HG03025 (cell line): ENCODE data around the gene THPO.
"Not testable (repeated sequence)": the region's sequence is repeated elsewhere in the genome, so short reads cannot be mapped to it uniquely, and the experiment has no call there.

Experiments
- ATAC-seq: cut with Tn5 transposase; IDR thresholded peaks from one replicate; pipeline ENCODE4 v1.9.1; 2021; ENCODE audit warnings: mild to moderate bottlenecking, moderate library complexity; ENCODE audit not compliant: unreplicated experiment, low FRiP score

The THPO gene

DNA sequence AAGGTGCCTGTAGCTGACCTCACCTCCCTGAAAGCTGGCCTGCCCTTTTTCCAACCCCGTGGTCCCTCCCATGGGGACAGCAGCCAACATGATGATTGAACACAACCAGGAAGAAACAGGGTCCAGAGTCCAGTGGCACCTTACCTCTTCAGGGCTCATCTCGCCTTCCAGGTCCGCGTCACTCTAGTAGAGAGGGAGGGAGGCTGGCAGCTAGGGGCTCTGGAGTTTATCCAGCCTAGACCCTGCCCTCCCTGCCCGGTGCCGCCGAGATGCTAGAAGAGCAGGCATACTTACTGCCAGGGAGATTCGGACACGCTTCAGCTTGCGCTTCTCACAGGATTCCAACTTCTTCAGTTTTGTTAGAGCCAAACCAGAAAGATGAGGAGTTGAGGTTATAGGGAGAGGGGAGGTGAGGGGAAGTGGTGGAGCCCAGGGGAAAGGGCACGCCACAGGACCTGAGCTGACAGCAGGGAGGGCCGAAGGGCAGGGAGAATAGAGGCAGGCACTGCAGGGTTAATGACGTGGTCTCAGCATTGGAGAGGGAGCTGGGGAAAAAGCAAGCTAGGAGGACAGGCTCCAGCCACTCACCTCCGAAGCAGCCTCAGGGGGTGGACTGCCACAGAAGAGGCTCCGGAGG, 25.7 kb downstream of the THPO start:
- ATAC-seq: no peak

DNA sequence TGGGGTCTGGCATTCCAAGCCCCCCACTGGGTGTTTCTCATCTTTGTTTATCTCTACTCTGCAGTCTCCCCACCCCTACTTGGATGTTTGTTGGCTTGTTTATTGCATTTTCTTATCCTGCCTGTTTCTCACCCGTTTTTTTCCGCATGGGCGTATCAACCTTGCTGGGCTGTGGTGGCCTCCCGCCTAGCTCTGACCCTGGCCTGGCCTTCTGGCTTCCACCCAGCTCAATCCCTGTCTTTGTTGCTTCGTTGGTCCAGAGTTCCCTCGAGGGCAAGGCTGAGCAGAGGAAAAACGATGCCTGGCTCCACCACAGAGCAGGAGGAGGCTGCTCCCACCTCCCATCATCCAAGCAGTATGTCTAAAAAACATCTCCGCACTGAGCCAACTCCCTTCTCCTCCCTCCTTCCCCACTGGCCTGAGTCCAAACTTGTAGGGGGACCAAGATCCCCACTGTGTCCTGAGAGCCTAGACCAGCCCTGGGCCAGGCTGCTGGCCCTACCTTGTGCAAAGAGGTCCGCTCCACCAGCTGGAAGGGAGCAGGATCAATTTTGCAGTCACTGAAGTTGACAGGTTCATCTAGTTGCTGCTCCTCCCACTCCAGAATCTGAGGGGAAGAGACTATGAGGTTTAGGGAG, 26.4 kb downstream of the THPO start:
- no peak for ATAC-seq

DNA sequence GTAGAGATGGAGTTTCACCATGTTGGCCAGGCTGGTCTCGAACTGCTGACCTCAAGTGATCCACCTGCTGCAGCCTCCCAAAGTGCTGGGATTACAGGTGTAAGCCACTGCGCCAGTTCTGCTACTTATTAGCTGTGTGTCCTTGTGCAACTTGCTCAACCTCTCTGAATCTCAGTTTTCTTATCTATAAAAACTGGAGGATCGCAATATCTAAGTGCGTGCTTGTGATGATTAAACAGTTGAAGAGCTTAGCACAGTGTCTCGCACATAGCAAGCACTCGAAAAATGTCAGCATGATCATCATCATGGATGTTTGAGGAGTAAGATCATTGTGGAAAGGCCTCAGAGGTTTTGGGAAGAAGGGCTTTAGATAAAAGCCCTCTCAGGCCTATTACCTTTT, 27.4 kb downstream of the THPO start:
- ATAC-seq: no peak

DNA sequence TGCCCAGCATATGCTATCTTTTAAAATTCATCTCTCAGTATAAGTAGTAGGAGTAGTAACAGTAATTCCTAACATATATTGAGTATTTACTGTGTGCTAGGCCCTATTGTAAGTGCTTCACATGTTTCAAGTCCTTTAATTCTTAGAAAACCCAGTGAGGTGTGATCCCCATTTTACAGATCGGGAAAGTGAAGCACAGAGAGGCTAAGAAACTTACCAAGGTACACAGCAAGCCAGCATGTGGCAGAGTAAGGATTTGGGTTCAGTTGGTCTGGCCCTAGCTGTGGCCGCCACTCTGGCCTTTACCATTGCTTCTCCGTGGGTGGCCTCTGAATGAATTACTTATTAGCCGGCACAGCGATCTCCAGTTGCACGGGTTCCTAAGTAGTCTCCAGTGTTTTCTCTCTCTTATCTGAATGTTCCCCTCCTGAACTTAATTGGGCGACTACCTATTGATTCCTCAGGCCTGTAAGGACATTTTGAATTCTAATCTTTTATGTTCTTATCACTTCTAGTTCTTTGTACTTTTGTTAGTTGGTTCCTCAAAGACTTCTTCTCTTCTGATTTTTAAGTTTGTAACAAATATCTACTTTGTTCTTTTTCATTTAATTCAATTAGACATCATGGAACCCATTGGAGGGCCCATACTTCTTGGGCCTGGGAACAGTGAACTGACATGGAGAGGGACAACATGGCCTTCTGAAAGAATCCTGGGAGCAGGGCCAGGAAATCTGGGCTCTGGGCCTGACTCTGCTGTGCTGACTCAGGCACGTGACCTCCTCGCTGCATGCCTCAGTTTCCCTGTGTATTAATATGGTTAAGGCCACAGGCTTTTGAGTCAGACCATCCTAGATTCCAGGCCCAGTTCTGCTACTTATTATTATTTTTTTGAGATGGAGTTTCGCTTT, 28.2 kb downstream of the THPO start:
- no peak for ATAC-seq

DNA sequence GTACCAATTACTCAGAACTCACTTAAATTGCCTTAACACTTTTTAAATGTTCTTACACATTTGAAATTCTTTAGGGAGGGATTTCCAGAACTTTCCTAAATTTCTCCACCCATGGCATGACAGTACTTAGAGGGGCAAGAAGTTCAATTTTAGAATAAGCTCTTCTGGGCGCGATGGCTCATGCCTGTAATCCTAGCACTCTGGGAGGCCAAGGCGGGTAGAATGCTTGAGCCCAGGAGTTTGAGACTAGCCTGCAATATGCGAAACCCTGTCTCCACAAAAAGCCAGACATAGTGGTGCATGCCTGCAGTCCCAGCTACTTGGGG, 30.0 kb downstream of the THPO start:
- ATAC-seq: no peak

DNA sequence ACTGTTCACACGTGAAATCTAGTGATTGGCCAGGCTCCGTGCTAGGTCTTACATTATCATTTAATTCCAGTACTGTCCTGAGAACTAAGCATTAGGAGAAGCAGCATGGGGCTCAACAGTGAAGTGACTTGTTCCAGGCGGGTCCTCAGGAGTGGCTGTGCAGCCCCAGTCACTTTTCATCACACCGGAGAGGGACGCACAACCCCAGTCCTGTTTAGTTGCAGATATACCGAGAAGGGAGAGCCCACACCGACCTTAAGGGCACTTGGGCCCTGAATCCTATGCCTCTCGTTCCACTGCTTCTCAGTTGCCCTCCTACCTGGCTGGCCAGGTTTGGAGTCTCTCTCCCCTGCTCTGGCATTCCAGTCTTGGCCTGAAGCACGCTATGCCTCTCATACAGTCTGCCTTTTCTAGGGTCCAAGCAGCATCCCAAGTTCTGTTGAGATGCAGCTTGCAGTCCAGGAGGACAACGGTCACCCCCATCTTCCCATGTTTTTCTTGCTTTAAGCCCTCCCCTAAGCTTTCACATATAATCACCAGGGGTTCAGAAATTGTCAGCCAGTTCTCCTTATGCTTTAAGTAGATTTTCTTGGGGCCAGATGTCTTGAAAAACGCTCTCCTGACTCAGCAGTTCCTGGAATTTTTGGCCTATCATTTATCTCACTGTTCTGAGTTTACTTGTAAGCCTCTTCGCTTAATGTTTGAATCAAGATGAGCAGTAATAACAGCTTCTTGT, 30.5 kb downstream of the THPO start:
- ATAC-seq: no peak

DNA sequence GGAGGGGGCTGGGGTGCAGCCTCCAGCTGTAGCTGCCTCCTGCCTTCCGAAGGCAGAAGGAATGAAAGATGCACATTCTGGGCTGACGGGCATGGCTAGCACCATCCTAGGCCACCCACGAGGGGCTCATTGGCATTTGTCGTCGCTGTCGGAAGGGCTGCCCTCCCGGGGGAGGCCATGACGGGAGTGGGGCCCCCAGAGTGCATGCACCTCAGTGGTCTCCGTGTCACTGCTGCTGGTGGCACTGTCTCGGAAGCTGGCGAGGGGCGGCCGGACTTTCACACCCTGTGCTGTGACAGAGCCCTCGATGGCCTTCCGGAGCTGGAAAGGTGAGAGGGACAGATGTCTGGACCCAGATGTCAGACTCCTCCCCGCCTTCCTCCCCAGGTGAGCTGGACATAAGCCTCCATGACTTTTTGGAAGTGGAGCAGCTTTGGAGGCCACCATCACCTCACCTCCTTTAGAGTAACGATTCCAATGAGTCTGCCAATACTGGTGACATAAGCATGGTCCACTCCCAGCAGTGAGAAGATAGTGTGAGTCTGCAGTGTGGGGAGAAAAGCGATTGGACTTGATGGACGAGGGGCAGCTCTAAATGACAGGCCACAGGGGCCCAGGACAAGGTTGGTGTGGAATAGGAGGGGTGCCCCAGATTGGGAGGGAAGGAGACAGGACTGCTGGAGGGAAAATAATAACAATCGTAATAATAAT, 31.4 kb downstream of the THPO start:
- ATAC-seq: no peak

DNA sequence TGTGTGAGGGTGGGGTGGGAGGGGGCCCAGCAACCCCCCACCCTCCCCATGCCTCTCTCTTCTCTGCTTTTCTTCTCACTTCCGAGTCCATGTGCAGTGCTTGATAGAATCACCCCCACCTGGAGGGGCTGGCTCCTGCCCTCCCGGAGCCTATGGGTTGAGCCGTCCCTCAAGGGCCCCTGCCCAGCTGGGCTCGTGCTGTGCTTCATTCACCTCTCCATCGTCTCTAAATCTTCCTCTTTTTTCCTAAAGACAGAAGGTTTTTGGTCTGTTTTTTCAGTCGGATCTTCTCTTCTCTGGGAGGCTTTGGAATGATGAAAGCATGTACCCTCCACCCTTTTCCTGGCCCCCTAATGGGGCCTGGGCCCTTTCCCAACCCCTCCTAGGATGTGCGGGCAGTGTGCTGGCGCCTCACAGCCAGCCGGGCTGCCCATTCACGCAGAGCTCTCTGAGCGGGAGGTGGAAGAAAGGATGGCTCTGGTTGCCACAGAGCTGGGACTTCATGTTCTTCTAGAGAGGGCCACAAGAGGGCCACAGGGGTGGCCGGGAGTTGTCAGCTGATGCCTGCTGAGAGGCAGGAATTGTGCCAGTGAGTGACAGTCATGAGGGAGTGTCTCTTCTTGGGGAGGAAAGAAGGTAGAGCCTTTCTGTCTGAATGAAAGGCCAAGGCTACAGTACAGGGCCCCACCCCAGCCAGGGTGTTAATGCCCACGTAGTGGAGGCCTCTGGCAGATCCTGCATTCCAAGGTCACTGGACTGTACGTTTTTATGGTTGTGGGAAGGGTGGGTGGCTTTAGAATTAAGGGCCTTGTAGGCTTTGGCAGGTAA, 32.5 kb downstream of the THPO start:
- ATAC-seq: no peak

DNA sequence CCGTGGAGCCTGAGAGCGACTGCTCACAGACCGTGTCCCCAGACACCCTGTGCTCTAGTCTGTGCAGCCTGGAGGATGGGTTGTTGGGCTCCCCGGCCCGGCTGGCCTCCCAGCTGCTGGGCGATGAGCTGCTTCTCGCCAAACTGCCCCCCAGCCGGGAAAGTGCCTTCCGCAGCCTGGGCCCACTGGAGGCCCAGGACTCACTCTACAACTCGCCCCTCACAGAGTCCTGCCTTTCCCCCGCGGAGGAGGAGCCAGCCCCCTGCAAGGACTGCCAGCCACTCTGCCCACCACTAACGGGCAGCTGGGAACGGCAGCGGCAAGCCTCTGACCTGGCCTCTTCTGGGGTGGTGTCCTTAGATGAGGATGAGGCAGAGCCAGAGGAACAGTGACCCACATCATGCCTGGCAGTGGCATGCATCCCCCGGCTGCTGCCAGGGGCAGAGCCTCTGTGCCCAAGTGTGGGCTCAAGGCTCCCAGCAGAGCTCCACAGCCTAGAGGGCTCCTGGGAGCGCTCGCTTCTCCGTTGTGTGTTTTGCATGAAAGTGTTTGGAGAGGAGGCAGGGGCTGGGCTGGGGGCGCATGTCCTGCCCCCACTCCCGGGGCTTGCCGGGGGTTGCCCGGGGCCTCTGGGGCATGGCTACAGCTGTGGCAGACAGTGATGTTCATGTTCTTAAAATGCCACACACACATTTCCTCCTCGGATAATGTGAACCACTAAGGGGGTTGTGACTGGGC, 33.3 kb downstream of the THPO start:
- no peak for ATAC-seq

DNA sequence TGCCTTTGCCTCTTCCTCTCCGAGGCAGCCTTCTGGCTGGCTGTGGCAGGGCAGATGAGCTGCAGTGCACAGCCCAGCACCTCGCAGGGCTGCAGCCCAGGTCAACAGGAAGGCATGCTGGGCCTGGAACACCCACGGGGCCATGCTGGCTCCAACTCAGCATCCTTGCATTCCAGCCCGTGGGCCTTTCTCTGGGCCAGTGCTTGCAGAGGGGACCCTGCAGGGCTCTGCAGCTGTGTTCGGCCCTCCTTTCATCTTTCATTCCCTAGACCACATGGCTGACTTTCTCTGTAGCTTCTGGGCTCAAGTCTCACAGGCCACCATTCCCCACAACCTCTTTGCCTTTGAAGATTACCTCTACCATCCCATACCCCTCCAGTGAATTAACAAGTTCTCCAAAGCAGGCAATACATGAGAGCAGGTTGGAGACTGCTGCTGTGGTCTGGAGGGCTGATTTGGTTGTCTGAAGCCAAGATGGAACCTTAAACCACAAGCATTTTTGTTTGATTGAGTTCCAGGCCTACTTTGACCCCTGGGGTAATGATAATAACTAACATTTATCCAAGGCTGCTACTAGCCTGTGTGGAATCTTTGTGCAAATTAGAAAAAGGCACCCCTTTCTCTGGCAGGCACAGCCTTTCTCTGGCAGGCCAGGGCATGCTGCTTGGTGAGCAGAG, 34.7 kb downstream of the THPO start:
- no peak for ATAC-seq

DNA sequence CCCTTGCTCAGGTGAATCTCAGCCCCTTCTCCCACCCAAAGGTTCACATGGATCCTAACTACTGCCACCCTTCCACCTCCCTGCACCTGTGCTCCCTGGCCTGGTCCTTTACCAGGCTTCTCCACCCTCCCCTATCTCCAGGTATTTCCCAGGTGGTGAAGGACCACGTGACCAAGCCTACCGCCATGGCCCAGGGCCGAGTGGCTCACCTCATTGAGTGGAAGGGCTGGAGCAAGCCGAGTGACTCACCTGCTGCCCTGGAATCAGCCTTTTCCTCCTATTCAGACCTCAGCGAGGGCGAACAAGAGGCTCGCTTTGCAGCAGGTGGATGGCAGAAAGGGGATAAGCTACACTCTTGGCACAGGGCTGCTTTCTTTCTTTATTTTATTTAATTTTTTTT, 36.1 kb downstream of the THPO start:
- no peak for ATAC-seq

DNA sequence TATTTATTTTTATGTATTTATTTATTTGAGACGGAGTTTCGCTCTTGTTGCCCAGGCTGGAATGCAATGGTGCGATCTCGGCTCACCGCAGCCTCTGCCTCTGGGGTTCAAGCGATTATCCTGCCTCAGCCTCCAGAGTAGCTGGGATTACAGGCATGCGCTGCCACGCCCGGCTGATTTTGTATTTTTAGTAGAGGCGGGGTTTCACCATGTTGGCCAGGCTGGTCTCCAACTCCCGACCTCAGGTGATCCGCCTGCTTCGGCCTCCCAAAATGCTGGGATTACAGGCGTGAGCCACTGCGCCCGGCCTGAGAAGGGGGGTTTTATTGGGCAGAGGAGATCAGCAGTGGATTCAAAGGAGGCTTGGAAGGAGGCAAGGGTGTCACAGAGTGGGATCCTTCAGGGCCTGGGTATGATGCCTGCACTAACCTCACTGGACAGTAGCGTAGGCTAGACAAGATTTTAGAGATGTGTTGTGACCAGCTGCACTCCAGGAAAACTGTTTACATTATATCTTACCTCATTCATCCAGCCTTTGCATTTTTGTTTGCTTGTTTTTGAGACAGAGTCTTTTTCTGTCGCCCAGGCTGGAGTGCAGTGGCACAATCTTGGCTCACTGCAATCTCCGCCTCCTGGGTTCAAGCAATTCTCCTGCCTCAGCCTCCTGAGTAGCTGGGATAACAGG, 38.4 kb downstream of the THPO start:
- ATAC-seq: not testable (repeated sequence)

DNA sequence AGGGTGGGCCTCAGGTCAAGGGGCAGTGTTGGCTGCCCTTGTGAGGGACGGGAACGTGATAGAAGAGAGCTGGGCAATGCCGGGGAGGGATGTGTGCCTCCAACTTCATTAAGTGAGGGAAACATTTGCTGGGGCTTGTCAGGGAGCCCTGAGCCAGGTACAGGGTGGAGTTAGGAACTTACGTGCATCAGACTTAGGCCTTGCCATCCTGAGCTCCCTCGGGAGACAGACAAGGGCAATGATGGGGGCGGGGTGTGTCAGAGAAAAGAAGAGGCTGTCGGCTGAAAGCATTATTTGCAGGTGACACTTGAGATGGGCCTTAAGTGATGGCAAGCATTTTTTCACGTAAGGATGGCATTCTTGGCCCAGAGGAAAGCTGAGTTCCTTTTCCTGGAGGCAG, 39.0 kb downstream of the THPO start:
- ATAC-seq: no peak

DNA sequence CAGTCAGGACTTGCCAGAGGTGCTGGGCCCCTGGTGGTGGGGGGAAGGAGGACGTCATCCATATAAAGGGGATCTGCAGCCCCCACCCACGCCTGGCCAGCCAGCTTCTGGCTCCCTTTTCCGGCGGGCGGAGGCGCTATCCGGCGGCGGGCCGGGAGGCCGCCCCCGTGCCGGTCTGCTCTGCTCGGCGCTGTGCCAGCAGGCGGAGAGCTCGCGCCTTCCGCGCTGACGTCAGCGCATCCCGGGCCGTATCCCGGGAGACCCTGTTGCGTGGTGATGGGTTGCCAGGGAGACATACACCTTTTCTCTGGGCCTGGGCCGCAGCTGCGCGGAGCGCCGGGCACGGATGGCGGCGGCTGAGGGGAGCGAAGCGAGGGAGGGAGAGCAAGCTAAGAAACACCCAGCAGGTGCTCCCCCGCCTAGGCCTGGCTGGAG, 39.5 kb downstream of the THPO start:
- no peak for ATAC-seq

DNA sequence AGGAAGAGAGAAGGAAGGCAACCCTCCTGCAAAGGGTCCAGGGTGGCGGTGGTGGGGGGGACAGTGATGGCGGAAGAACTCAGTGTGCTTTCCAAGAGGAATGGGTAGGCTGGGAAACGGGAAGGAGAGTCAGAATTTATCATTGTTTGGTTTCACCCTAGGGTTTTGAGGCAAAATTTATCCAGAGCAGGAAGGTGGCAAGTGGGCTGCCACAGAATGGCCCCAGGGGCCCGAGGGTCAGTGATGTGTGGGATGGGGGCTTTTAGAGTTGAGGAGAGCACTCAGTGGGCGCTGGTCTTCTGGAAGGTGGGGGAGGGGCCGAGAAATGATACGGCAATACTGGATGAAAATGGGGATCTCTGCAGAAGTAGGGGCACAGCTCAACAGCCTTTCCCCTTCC, 40.0 kb downstream of the THPO start:
- ATAC-seq: no peak

DNA sequence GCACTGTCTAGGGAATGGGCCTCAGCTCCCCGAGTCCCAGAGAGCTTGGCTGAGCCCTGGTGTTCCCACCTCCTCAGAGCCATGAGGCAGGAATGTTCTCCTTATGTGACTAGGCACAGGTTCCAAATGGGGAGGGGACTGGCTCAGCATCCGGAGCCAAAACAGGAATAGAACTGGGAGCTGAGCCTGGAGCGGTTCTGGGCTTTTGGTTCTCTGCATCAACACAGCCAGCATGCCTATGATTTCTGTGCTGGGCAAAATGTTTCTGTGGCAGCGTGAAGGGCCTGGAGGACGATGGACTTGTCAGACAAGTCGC, 40.6 kb downstream of the THPO start, which contains the start of gene FAM131A:
Gene FAM131A, plus strand, starts transcription at position 202 of the 316 bp plus-strand sequence. Its CDS starts 31 bp downstream, at position 233.
- no peak for ATAC-seq

DNA sequence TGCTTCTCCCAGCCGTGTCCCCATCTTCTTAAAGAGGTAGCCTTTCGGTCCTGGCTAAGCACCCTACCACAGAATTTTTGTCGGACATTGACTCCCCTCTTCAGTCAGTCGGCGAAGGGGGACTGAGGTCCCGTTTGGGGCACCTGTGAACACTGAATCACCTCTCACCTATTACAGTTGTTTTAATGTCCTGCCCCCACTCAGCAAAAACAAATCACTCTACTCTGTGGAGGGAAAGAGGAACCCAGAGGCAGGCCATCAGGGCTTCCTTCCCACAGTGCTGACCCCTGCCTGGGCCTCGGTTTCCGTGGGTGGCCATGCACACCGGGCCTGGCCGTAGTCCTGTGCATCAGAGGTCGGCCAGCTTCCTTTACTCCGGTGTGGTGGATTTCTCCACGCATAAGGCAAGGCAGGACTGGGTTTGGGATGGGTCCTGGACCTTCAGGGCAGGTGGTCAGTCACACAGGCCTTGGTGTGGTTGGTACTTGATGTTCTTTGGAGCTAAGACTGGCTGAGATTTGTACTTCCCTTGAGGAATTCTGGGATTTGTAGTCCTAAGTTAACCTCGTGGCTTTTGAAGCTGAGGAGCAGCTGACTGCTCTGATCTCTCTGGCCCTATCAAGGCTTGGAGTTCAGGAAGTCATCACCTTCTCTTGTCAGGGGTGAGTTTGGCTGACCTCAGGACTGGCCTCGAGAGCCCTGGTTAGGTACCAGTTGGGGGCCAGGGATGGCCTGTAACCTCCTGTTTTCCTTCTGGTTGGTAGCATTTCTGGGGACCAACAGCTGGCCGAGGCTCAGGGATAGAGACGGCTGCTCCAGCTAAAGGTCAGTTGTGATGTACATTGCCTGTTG, 41.2 kb downstream of the THPO start:
- no peak for ATAC-seq
